Thyroid gland (tissue), 4 donors: Measurements from ENCODE around the gene C9orf43. TPM values are rescaled to one million over a fixed set of nuclear protein-coding genes. Genes with fewer than 3 reads are reported as not detected.

Experiments
- DNase-seq, 2 donors: peaks; one replicate each; pipeline ENCODE4 v3.0.0-alpha.2; 2019
- H3K27ac ChIP-seq, 3 donors: fragments of 200-600 bp; sonication (generic); 1 replicate in 2 of 3; 2 replicates in 1 of 3; pipeline ENCODE4 v1.5.1; 2016 to 2019; ENCODE audit warnings: mild to moderate bottlenecking in 1 of 3, moderate library complexity in 1 of 3
- H3K27me3 ChIP-seq: fragments of 200-600 bp; sonication (generic); one replicate; pipeline ENCODE4 v1.5.1; 2019
- H3K36me3 ChIP-seq, 2 donors: fragments of 200-600 bp; sonication (generic); one replicate each; pipeline ENCODE4 v1.5.1; 2016 to 2019
- H3K4me1 ChIP-seq, 2 donors: fragments of 200-600 bp; sonication (generic); one replicate each; pipeline ENCODE4 v1.5.1; 2017 to 2019
- H3K4me3 ChIP-seq, 3 donors: fragments of 200-600 bp; sonication (generic); replicated peaks in 1 of 3; 1 replicate in 2 of 3; 2 replicates in 1 of 3; pipeline ENCODE4 v1.5.1; 2016; ENCODE audit warnings: mild to moderate bottlenecking in 1 of 3
- H3K9me3 ChIP-seq: fragments of 200-600 bp; sonication (generic); one replicate; pipeline ENCODE4 v1.5.1; 2017
- CTCF ChIP-seq, 6 experiments: fragments of 200-600 bp in 3 of 6; fragments of 450-650 bp in 3 of 6; sonication (generic) in 3 of 6; IDR thresholded peaks; one replicate each; pipeline ENCODE4 v1.5.1; 2016 to 2019; ENCODE audit warnings: antibody characterized with exemption in 6 of 6, mild to moderate bottlenecking in 2 of 6, inconsistent platforms in 1 of 6, moderate library complexity in 1 of 6
- POLR2A ChIP-seq, 2 donors: fragments of 450-650 bp; IDR thresholded peaks; one replicate each; pipeline ENCODE4 v1.6.1; 2017; ENCODE audit warnings: antibody characterized with exemption in 2 of 2, mild to moderate bottlenecking in 2 of 2, moderate library complexity in 1 of 2
- WGBS, 2 donors: methylation state at CpG; one replicate each; pipeline ENCODE4 v1.1.5; 2017; 5-methylcytosine and 5-hydroxymethylcytosine counted together
- intact Hi-C: fragments of 100-400 bp; cut with DNase I; formaldehyde crosslinking; loops from one replicate; pipeline ENCODE4 v1.15.1; 2023
- total RNA-seq, 4 donors: library from RNA; depleted of rRNA; stranded (reverse); fragments of >200 nt; gene quantifications; one replicate each; pipeline ENCODE4 v1.2.3, GENCODE V29; 2016

Gene C9orf43
- total RNA-seq, 4 donors from 2014 or later: 0.39 to 2.5 (median 0.84) TPM

GRCh38 chr9:113388833-113389232 is 21.7 kb upstream of the C9orf43 start:
- no peaks in the 10 kb centered on the region for H3K9me3 ChIP-seq
- no peak for DNase-seq
- H3K4me3 ChIP-seq: no peak overlapping the region
- no peak overlapping the region for H3K27ac ChIP-seq
- 96 to 100% methylated on average over 10 to 12 of the region's 13 CpGs for WGBS, 2 donors
- no peaks in the 10 kb centered on the region for H3K27me3 ChIP-seq
- H3K36me3 ChIP-seq: peaks cover 35 to 41% of the 10 kb centered on the region in 2 donors
- TF ChIP-seq CTCF (IDR thresholded peaks at IDR 0.05) (no peak), POLR2A (IDR thresholded peaks at IDR 0.05) (no peak)
- intact Hi-C loops: no loop called here
- H3K4me1 ChIP-seq: no peaks in the 10 kb centered on the region

GRCh38 chr9:113389451-113389850 is 21.1 kb upstream of the C9orf43 start:
- DNase-seq: no peak
- intact Hi-C loops: no loop called here
- no peaks in the 10 kb centered on the region for H3K27me3 ChIP-seq

GRCh38 chr9:113390192-113390960 is 20.2 kb upstream of the C9orf43 start:
- no peak overlapping the region for H3K4me3 ChIP-seq
- no peaks in the 10 kb centered on the region for H3K4me1 ChIP-seq
- no peak for DNase-seq
- intact Hi-C loops: no loop called here
- H3K27me3 ChIP-seq: no peaks in the 10 kb centered on the region
- H3K9me3 ChIP-seq: no peaks in the 10 kb centered on the region
- TF ChIP-seq CTCF (IDR thresholded peaks at IDR 0.05) (no peak), POLR2A (IDR thresholded peaks at IDR 0.05) (no peak)
- no peak overlapping the region for H3K27ac ChIP-seq
- peaks cover 35 to 41% of the 10 kb centered on the region in 2 donors for H3K36me3 ChIP-seq
- 94 to 95% methylated on average over 14 to 15 of the region's 17 CpGs for WGBS, 2 donors

More at GRCh38 chr9:113389451-113389850, 21.1 kb upstream of the C9orf43 start:
- H3K27ac ChIP-seq: no peak overlapping the region
- H3K4me1 ChIP-seq: no peaks in the 10 kb centered on the region
- H3K36me3 ChIP-seq: peaks cover 35 to 41% of the 10 kb centered on the region in 2 donors
- 94 to 96% methylated on average over 10 to 11 of the region's 11 CpGs for WGBS, 2 donors
- TF ChIP-seq POLR2A (IDR thresholded peaks at IDR 0.05) (no peak), CTCF (IDR thresholded peaks at IDR 0.05) (no peak)
- no peaks in the 10 kb centered on the region for H3K9me3 ChIP-seq
- H3K4me3 ChIP-seq: no peak overlapping the region

GRCh38 chr9:113391917-113392316 is 18.6 kb upstream of the C9orf43 start:
- TF ChIP-seq POLR2A (IDR thresholded peaks at IDR 0.05) (no peak), CTCF (IDR thresholded peaks at IDR 0.05) (no peak)
- intact Hi-C loops: no loop called here
- no peaks in the 10 kb centered on the region for H3K9me3 ChIP-seq
- peaks cover 35 to 41% of the 10 kb centered on the region in 2 donors for H3K36me3 ChIP-seq
- no peaks in the 10 kb centered on the region for H3K27me3 ChIP-seq
- no peak overlapping the region for H3K27ac ChIP-seq
- DNase-seq: no peak
- no peak overlapping the region for H3K4me3 ChIP-seq
- WGBS, 2 donors: 92 to 93% methylated on average over 7 of the region's 7 CpGs
- H3K4me1 ChIP-seq: no peaks in the 10 kb centered on the region

GRCh38 chr9:113393281-113393680 is 17.3 kb upstream of the C9orf43 start:
- Histone ChIP-seq H3K4me1 (peaks cover 0 to 6% of the 10 kb centered on the region in 2 donors), H3K27me3 (no peaks in the 10 kb centered on the region), H3K36me3 (peaks cover 28 to 35% of the 10 kb centered on the region in 2 donors), H3K4me3 (no peak overlapping the region), H3K27ac (no peak overlapping the region), H3K9me3 (no peaks in the 10 kb centered on the region)
- no peak for DNase-seq
- intact Hi-C loops: no loop called here
- 91 to 96% methylated on average over 7 of the region's 7 CpGs for WGBS, 2 donors
- no peak for TF ChIP-seq POLR2A (IDR thresholded peaks at IDR 0.05)
- no peak for TF ChIP-seq CTCF (IDR thresholded peaks at IDR 0.05)
